ENCODE data around the gene TSSK6.
A peak's percentile ranks its signal among the peaks of the same experiment; 100 is the strongest.

The TSSK6 gene

GRCh38 chr19:19530423-19530804 lies 15.1 kb upstream of the TSSK6 start:
- H2BK120ac ChIP-seq (ENCODE audit: low read depth, low read length): no peak overlapping the region
- H3K4me2 ChIP-seq (ENCODE audit: low read length): no peak overlapping the region
- H4K8ac ChIP-seq (ENCODE audit: low read depth, low read length): no peak overlapping the region
- H3K79me2 ChIP-seq (ENCODE audit: control insufficient read depth, insufficient read depth, low read length): no peaks in the 10 kb centered on the region
- H3K23ac ChIP-seq (ENCODE audit: low read length): no peak overlapping the region
- peaks cover 4% of the 10 kb centered on the region for H3K36me3 ChIP-seq (ENCODE audit: control insufficient read depth, insufficient read depth, low read length)
- no peak overlapping the region for H3K4ac ChIP-seq (ENCODE audit: low read depth, low read length)
- WGBS (ENCODE audit: extremely low coverage, insufficient coverage, low lambda C conversion rate): no CpG with 5 or more reads among the region's 9 CpGs
- H3K18ac ChIP-seq (ENCODE audit: low read length): no peak overlapping the region
- H3K4me3 ChIP-seq (ENCODE audit: low read length): no peak overlapping the region
- no peak overlapping the region for H2BK5ac ChIP-seq (ENCODE audit: low read length)
- H3K79me1 ChIP-seq (ENCODE audit: low read length): no peaks in the 10 kb centered on the region
- H3K27ac ChIP-seq (ENCODE audit: low read depth, low read length): no peak overlapping the region
- no peaks in the 10 kb centered on the region for H3K4me1 ChIP-seq (ENCODE audit: control insufficient read depth, low read depth, low read length)
- H2BK15ac ChIP-seq (replicated peaks; ENCODE audit: low read depth): no peak overlapping the region
- peak; percentile 62 for DNase-seq
- H3K9ac ChIP-seq (ENCODE audit: low read length): no peak overlapping the region
- H2AK5ac ChIP-seq (ENCODE audit: low read length): no peak overlapping the region
- H3K56ac ChIP-seq (ENCODE audit: low read length): no peak overlapping the region
- H3K27me3 ChIP-seq (ENCODE audit: insufficient read depth, low read length, poor library complexity): no peaks in the 10 kb centered on the region
- no peak overlapping the region for H4K5ac ChIP-seq (ENCODE audit: low read length)

GRCh38 chr19:19529783-19530422 lies 14.6 kb upstream of the TSSK6 start:
- no peak for DNase-seq
- no peak overlapping the region for H3K4ac ChIP-seq (ENCODE audit: low read depth, low read length)
- H3K36me3 ChIP-seq (ENCODE audit: control insufficient read depth, insufficient read depth, low read length): peaks cover 4% of the 10 kb centered on the region
- H3K56ac ChIP-seq (ENCODE audit: low read length): peak overlapping the region; percentile 42
- H3K9ac ChIP-seq (ENCODE audit: low read length): no peak overlapping the region
- no peak overlapping the region for H4K5ac ChIP-seq (ENCODE audit: low read length)
- no peak overlapping the region for H3K4me3 ChIP-seq (ENCODE audit: low read length)
- no peaks in the 10 kb centered on the region for H3K4me1 ChIP-seq (ENCODE audit: control insufficient read depth, low read depth, low read length)
- H3K27me3 ChIP-seq (ENCODE audit: insufficient read depth, low read length, poor library complexity): no peaks in the 10 kb centered on the region
- H4K8ac ChIP-seq (ENCODE audit: low read depth, low read length): no peak overlapping the region
- H2AK5ac ChIP-seq (ENCODE audit: low read length): no peak overlapping the region
- no peak overlapping the region for H3K18ac ChIP-seq (ENCODE audit: low read length)
- H2BK15ac ChIP-seq (replicated peaks; ENCODE audit: low read depth): no peak overlapping the region
- H3K4me2 ChIP-seq (ENCODE audit: low read length): no peak overlapping the region
- no peak overlapping the region for H3K23ac ChIP-seq (ENCODE audit: low read length)
- peaks cover 3% of the 10 kb centered on the region for H3K79me1 ChIP-seq (ENCODE audit: low read length)
- WGBS (ENCODE audit: extremely low coverage, insufficient coverage, low lambda C conversion rate): no CpG with 5 or more reads among the region's 11 CpGs
- H2BK120ac ChIP-seq (ENCODE audit: low read depth, low read length): no peak overlapping the region
- H2BK5ac ChIP-seq (ENCODE audit: low read length): no peak overlapping the region
- no peak overlapping the region for H3K27ac ChIP-seq (ENCODE audit: low read depth, low read length)
- no peaks in the 10 kb centered on the region for H3K79me2 ChIP-seq (ENCODE audit: control insufficient read depth, insufficient read depth, low read length)

- no peak within 1 kb of the TSS for H3K27ac ChIP-seq (ENCODE audit: low read depth, low read length)
- no peak within 1 kb of the TSS for H2BK5ac ChIP-seq (ENCODE audit: low read length)
These were observed 13.6 kb upstream of the TSSK6 start, which contains the start of gene YJEFN3 for GRCh38 chr19:19528721-19529490. YJEFN3 (plus strand) TSS chr19:19528911; CDS start chr19:19528933, 22 bp downstream.

GRCh38 chr19:19527674-19528625 lies 12.6 kb upstream of the TSSK6 start:
- WGBS (ENCODE audit: extremely low coverage, insufficient coverage, low lambda C conversion rate): no CpG with 5 or more reads among the region's 27 CpGs
- Histone ChIP-seq H4K5ac (ENCODE audit: low read length) (no peak overlapping the region), H3K4me1 (ENCODE audit: control insufficient read depth, low read depth, low read length) (no peaks in the 10 kb centered on the region), H3K4ac (ENCODE audit: low read depth, low read length) (no peak overlapping the region), H3K27me3 (ENCODE audit: insufficient read depth, low read length, poor library complexity) (no peaks in the 10 kb centered on the region), H2BK15ac (replicated peaks; ENCODE audit: low read depth) (no peak overlapping the region), H3K27ac (ENCODE audit: low read depth, low read length) (no peak overlapping the region), H2AK5ac (ENCODE audit: low read length) (no peak overlapping the region), H4K8ac (ENCODE audit: low read depth, low read length) (no peak overlapping the region), H3K4me2 (ENCODE audit: low read length) (no peak overlapping the region), H3K79me1 (ENCODE audit: low read length) (peaks cover 7% of the 10 kb centered on the region), H3K56ac (ENCODE audit: low read length) (no peak overlapping the region), H2BK5ac (ENCODE audit: low read length) (no peak overlapping the region), H3K18ac (ENCODE audit: low read length) (no peak overlapping the region), H2BK120ac (ENCODE audit: low read depth, low read length) (no peak overlapping the region), H3K79me2 (ENCODE audit: control insufficient read depth, insufficient read depth, low read length) (peaks cover 5% of the 10 kb centered on the region), H3K36me3 (ENCODE audit: control insufficient read depth, insufficient read depth, low read length) (peaks cover 4% of the 10 kb centered on the region), H3K23ac (ENCODE audit: low read length) (no peak overlapping the region), H3K9ac (ENCODE audit: low read length) (no peak overlapping the region), H3K4me3 (ENCODE audit: low read length) (no peak overlapping the region)
- no peak for DNase-seq

More at GRCh38 chr19:19528721-19529490, 13.6 kb upstream of the TSSK6 start, which contains the start of gene YJEFN3:
- no peaks in the 10 kb centered on the region for H3K4me1 ChIP-seq (ENCODE audit: control insufficient read depth, low read depth, low read length)
- no peak within 1 kb of the TSS for H3K4me3 ChIP-seq (ENCODE audit: low read length)
- H4K5ac ChIP-seq (ENCODE audit: low read length): no peak within 1 kb of the TSS
- H3K36me3 ChIP-seq (ENCODE audit: control insufficient read depth, insufficient read depth, low read length): peaks cover 4% of the 10 kb centered on the region
- H4K8ac ChIP-seq (ENCODE audit: low read depth, low read length): no peak within 1 kb of the TSS
- H3K23ac ChIP-seq (ENCODE audit: low read length): no peak within 1 kb of the TSS
- H3K27me3 ChIP-seq (ENCODE audit: insufficient read depth, low read length, poor library complexity): no peaks in the 10 kb centered on the region
- H2BK120ac ChIP-seq (ENCODE audit: low read depth, low read length): no peak within 1 kb of the TSS
- WGBS (ENCODE audit: extremely low coverage, insufficient coverage, low lambda C conversion rate): no CpG with 5 or more reads among the region's 50 CpGs
- peaks cover 7% of the 10 kb centered on the region for H3K79me1 ChIP-seq (ENCODE audit: low read length)
- H3K9ac ChIP-seq (ENCODE audit: low read length): no peak within 1 kb of the TSS
- H3K56ac ChIP-seq (ENCODE audit: low read length): no peak within 1 kb of the TSS
- no peak within 1 kb of the TSS for H2AK5ac ChIP-seq (ENCODE audit: low read length)
- no peak within 1 kb of the TSS for H3K18ac ChIP-seq (ENCODE audit: low read length)
- no peak within 1 kb of the TSS for H3K4me2 ChIP-seq (ENCODE audit: low read length)
- H3K4ac ChIP-seq (ENCODE audit: low read depth, low read length): no peak within 1 kb of the TSS
- peaks cover 3% of the 10 kb centered on the region for H3K79me2 ChIP-seq (ENCODE audit: control insufficient read depth, insufficient read depth, low read length)
- H2BK15ac ChIP-seq (replicated peaks; ENCODE audit: low read depth): no peak within 1 kb of the TSS
- no peak for DNase-seq

GRCh38 chr19:19527371-19527656 lies 12.0 kb upstream of the TSSK6 start:
- WGBS (ENCODE audit: extremely low coverage, insufficient coverage, low lambda C conversion rate): no CpG with 5 or more reads among the region's 9 CpGs
- no peak overlapping the region for H3K18ac ChIP-seq (ENCODE audit: low read length)
- H2BK5ac ChIP-seq (ENCODE audit: low read length): no peak overlapping the region
- peaks cover 7% of the 10 kb centered on the region for H3K79me2 ChIP-seq (ENCODE audit: control insufficient read depth, insufficient read depth, low read length)
- no peak overlapping the region for H3K27ac ChIP-seq (ENCODE audit: low read depth, low read length)
- H3K4me3 ChIP-seq (ENCODE audit: low read length): no peak overlapping the region
- no peak overlapping the region for H3K56ac ChIP-seq (ENCODE audit: low read length)
- H3K36me3 ChIP-seq (ENCODE audit: control insufficient read depth, insufficient read depth, low read length): peaks cover 4% of the 10 kb centered on the region
- H2BK15ac ChIP-seq (replicated peaks; ENCODE audit: low read depth): no peak overlapping the region
- H3K79me1 ChIP-seq (ENCODE audit: low read length): peaks cover 7% of the 10 kb centered on the region
- no peak overlapping the region for H3K9ac ChIP-seq (ENCODE audit: low read length)
- H3K27me3 ChIP-seq (ENCODE audit: insufficient read depth, low read length, poor library complexity): no peaks in the 10 kb centered on the region
- H3K4ac ChIP-seq (ENCODE audit: low read depth, low read length): no peak overlapping the region
- no peak overlapping the region for H3K23ac ChIP-seq (ENCODE audit: low read length)
- DNase-seq: no peak
- no peaks in the 10 kb centered on the region for H3K4me1 ChIP-seq (ENCODE audit: control insufficient read depth, low read depth, low read length)
- no peak overlapping the region for H4K5ac ChIP-seq (ENCODE audit: low read length)
- no peak overlapping the region for H4K8ac ChIP-seq (ENCODE audit: low read depth, low read length)
- H2AK5ac ChIP-seq (ENCODE audit: low read length): no peak overlapping the region
- no peak overlapping the region for H2BK120ac ChIP-seq (ENCODE audit: low read depth, low read length)
- no peak overlapping the region for H3K4me2 ChIP-seq (ENCODE audit: low read length)

All from mesendoderm (in vitro differentiated cells).